ENCODE results near the gene MOGAT1. TPM values are rescaled to one million over a fixed set of nuclear protein-coding genes. Genes with fewer than 3 reads are reported as not detected.
"Not testable (repeated sequence)": the region's sequence is repeated elsewhere in the genome, so short reads cannot be mapped to it uniquely, and the experiment has no call there.

Gene MOGAT1
- total RNA-seq, 1 experiment from 2014 or later: not detected

GRCh38 chr2:222689322-222689721 is 17.9 kb downstream of the MOGAT1 start:
- Histone ChIP-seq H3K4me1 (no peaks in the 10 kb centered on the region), H3K4me3 (no peak overlapping the region), H3K36me3 (no peaks in the 10 kb centered on the region), H3K27me3 (no peaks in the 10 kb centered on the region), H3K9me3 (replicated peaks) (no peaks in the 10 kb centered on the region), H3K27ac (no peak overlapping the region)
- no peak for DNase-seq

GRCh38 chr2:222690564-222691200 is 19.2 kb downstream of the MOGAT1 start:
- Histone ChIP-seq H3K36me3 (no peaks in the 10 kb centered on the region), H3K27me3 (no peaks in the 10 kb centered on the region), H3K27ac (no peak overlapping the region), H3K4me1 (no peaks in the 10 kb centered on the region), H3K4me3 (no peak overlapping the region), H3K9me3 (replicated peaks) (no peaks in the 10 kb centered on the region)
- DNase-seq: peak; percentile 79 to 90

- not testable (repeated sequence) for H3K4me3 ChIP-seq; H3K27me3 ChIP-seq; H3K36me3 ChIP-seq; H3K4me1 ChIP-seq; DNase-seq; H3K27ac ChIP-seq; H3K9me3 ChIP-seq (replicated peaks)
These were observed 22.0 kb downstream of the MOGAT1 start for GRCh38 chr2:222693413-222693812.

GRCh38 chr2:222693837-222694236 is 22.4 kb downstream of the MOGAT1 start:
- peak in 1 of 2 experiments; percentile 53 for DNase-seq

GRCh38 chr2:222698276-222698675 is 26.8 kb downstream of the MOGAT1 start:
- Histone ChIP-seq H3K9me3 (replicated peaks) (no peaks in the 10 kb centered on the region), H3K4me1 (peaks cover 21% of the 10 kb centered on the region), H3K27ac (no peak overlapping the region), H3K36me3 (no peaks in the 10 kb centered on the region), H3K4me3 (no peak overlapping the region), H3K27me3 (no peaks in the 10 kb centered on the region)
- no peak for DNase-seq

More at GRCh38 chr2:222693837-222694236, 22.4 kb downstream of the MOGAT1 start:
- Histone ChIP-seq H3K36me3 (no peaks in the 10 kb centered on the region), H3K9me3 (replicated peaks) (no peaks in the 10 kb centered on the region), H3K27ac (no peak overlapping the region), H3K4me1 (no peaks in the 10 kb centered on the region), H3K27me3 (no peaks in the 10 kb centered on the region), H3K4me3 (no peak overlapping the region)

- Histone ChIP-seq H3K9me3 (replicated peaks) (no peaks in the 10 kb centered on the region), H3K27ac (no peak overlapping the region), H3K36me3 (no peaks in the 10 kb centered on the region), H3K27me3 (no peaks in the 10 kb centered on the region), H3K4me3 (no peak overlapping the region), H3K4me1 (peaks cover 30% of the 10 kb centered on the region)
- DNase-seq: no peak
These were observed 29.8 kb downstream of the MOGAT1 start for GRCh38 chr2:222701233-222701632.

GRCh38 chr2:222701721-222702131 is 30.3 kb downstream of the MOGAT1 start:
- DNase-seq: peak; percentile 37 to 74
- no peak overlapping the region for H3K4me3 ChIP-seq
- peak overlapping the region; percentile 15 for H3K27ac ChIP-seq
- peaks cover 30% of the 10 kb centered on the region for H3K4me1 ChIP-seq
- no peaks in the 10 kb centered on the region for H3K9me3 ChIP-seq (replicated peaks)
- H3K36me3 ChIP-seq: no peaks in the 10 kb centered on the region
- H3K27me3 ChIP-seq: no peaks in the 10 kb centered on the region

GRCh38 chr2:222703091-222703490 is 31.6 kb downstream of the MOGAT1 start:
- Histone ChIP-seq H3K36me3 (no peaks in the 10 kb centered on the region), H3K27me3 (no peaks in the 10 kb centered on the region), H3K27ac (peak overlapping the region; percentile 23; the same call in 1 of the 2 replicates), H3K9me3 (replicated peaks) (no peaks in the 10 kb centered on the region), H3K4me3 (no peak overlapping the region), H3K4me1 (peaks cover 30% of the 10 kb centered on the region)
- DNase-seq: peak in 1 of 2 experiments; percentile 30

GRCh38 chr2:222703886-222704285 is 32.4 kb downstream of the MOGAT1 start:
- Histone ChIP-seq H3K27me3 (no peaks in the 10 kb centered on the region), H3K36me3 (no peaks in the 10 kb centered on the region), H3K4me3 (no peak overlapping the region), H3K4me1 (peaks cover 30% of the 10 kb centered on the region), H3K9me3 (replicated peaks) (no peaks in the 10 kb centered on the region), H3K27ac (peak overlapping the region; percentile 23; the same call in 1 of the 2 replicates)
- peak; percentile 27 to 61 for DNase-seq

- H3K36me3 ChIP-seq: no peaks in the 10 kb centered on the region
- no peaks in the 10 kb centered on the region for H3K27me3 ChIP-seq
- no peak overlapping the region for H3K4me3 ChIP-seq
- no peaks in the 10 kb centered on the region for H3K9me3 ChIP-seq (replicated peaks)
- H3K27ac ChIP-seq: no peak overlapping the region
- no peak for DNase-seq
- H3K4me1 ChIP-seq: peaks cover 30% of the 10 kb centered on the region
These were observed 35.2 kb downstream of the MOGAT1 start for GRCh38 chr2:222706616-222707015.

- Histone ChIP-seq H3K4me1 (peaks cover 24% of the 10 kb centered on the region), H3K36me3 (no peaks in the 10 kb centered on the region), H3K9me3 (replicated peaks) (no peaks in the 10 kb centered on the region), H3K27ac (no peak overlapping the region), H3K4me3 (no peak overlapping the region), H3K27me3 (no peaks in the 10 kb centered on the region)
- DNase-seq: peak in 1 of 2 experiments; percentile 28
These were observed 35.7 kb downstream of the MOGAT1 start for GRCh38 chr2:222707102-222707688.

- Histone ChIP-seq H3K27me3 (no peaks in the 10 kb centered on the region), H3K9me3 (replicated peaks) (no peaks in the 10 kb centered on the region), H3K4me3 (no peak overlapping the region), H3K27ac (no peak overlapping the region), H3K4me1 (peaks cover 20% of the 10 kb centered on the region), H3K36me3 (no peaks in the 10 kb centered on the region)
- DNase-seq: peak in 1 of 2 experiments; percentile 28
These were observed 36.3 kb downstream of the MOGAT1 start for GRCh38 chr2:222707689-222708273.

GRCh38 chr2:222708274-222708710 is 36.8 kb downstream of the MOGAT1 start:
- Histone ChIP-seq H3K9me3 (replicated peaks) (no peaks in the 10 kb centered on the region), H3K27ac (peak overlapping the region; percentile 89), H3K4me3 (peak overlapping the region; percentile 15), H3K36me3 (no peaks in the 10 kb centered on the region), H3K4me1 (peaks cover 15% of the 10 kb centered on the region), H3K27me3 (no peaks in the 10 kb centered on the region)
- peak; percentile 82 to 90 for DNase-seq

GRCh38 chr2:222709191-222709891 is 37.9 kb downstream of the MOGAT1 start:
- H3K27ac ChIP-seq: peak overlapping the region; percentile 89
- peaks cover 4% of the 10 kb centered on the region; the same call in 1 of the 2 replicates for H3K9me3 ChIP-seq (replicated peaks)
- H3K36me3 ChIP-seq: no peaks in the 10 kb centered on the region
- no peaks in the 10 kb centered on the region for H3K27me3 ChIP-seq
- peak overlapping the region; percentile 15 for H3K4me3 ChIP-seq
- peak; percentile 99 to 100 for DNase-seq
- H3K4me1 ChIP-seq: peaks cover 11% of the 10 kb centered on the region

GRCh38 chr2:222710736-222711135 is 39.3 kb downstream of the MOGAT1 start:
- Histone ChIP-seq H3K9me3 (replicated peaks) (peaks cover 4% of the 10 kb centered on the region; the same call in 1 of the 2 replicates), H3K27me3 (no peaks in the 10 kb centered on the region), H3K4me3 (no peak overlapping the region), H3K27ac (no peak overlapping the region), H3K36me3 (no peaks in the 10 kb centered on the region), H3K4me1 (peaks cover 24% of the 10 kb centered on the region)
- DNase-seq: no peak

Data from SJCRH30 (cell line).